WTC11 (cell line): ENCODE measurements around the gene P3R3URF.

Experiments used
- ATF1 ChIP-seq: sonication (generic); formaldehyde crosslinking; IDR thresholded peaks from 2 replicates; pipeline ENCODE4 v1.8.1; 2023; ENCODE audit warnings: mild to moderate bottlenecking, moderate library complexity, missing genetic modification reagents
- FOXP1 ChIP-seq: sonication (generic); formaldehyde crosslinking; IDR thresholded peaks from 2 replicates; pipeline ENCODE4 v1.8.0; 2022; ENCODE audit warnings: missing genetic modification reagents, mild to moderate bottlenecking, moderate library complexity, borderline replicate concordance
- JAZF1 ChIP-seq: fragments of 250-450 bp; sonication (Bioruptor Pico); IDR thresholded peaks from 2 replicates; pipeline ENCODE4 v1.9.0; 2021; ENCODE audit warnings: moderate library complexity, mild to moderate bottlenecking, inconsistent platforms
- NR2C2 ChIP-seq: sonication (generic); formaldehyde crosslinking; IDR thresholded peaks from 2 replicates; pipeline ENCODE4 v1.8.0; 2022; ENCODE audit warnings: mild to moderate bottlenecking, missing genetic modification reagents
- SOX15 ChIP-seq: fragments of 250-450 bp; sonication (Bioruptor Pico); IDR thresholded peaks from 2 replicates; pipeline ENCODE4 v1.9.0; 2021; ENCODE audit warnings: mild to moderate bottlenecking
- ZNF121 ChIP-seq: sonication (generic); formaldehyde crosslinking; IDR thresholded peaks from 2 replicates; pipeline ENCODE4 v1.8.0; 2023; ENCODE audit warnings: missing genetic modification reagents
- ZNF232 ChIP-seq: sonication (generic); formaldehyde crosslinking; IDR thresholded peaks from 2 replicates; pipeline ENCODE4 v1.8.0; 2022; ENCODE audit warnings: mild to moderate bottlenecking, missing genetic modification reagents
- ZNF317 ChIP-seq: sonication (generic); formaldehyde crosslinking; IDR thresholded peaks from 2 replicates; pipeline ENCODE4 v1.8.1; 2023; ENCODE audit warnings: low read depth, mild to moderate bottlenecking, moderate library complexity, missing genetic modification reagents, borderline replicate concordance
- TF ChIP-seq, protein P1 (sequence below): fragments of 200-600 bp; IDR thresholded peaks from 2 replicates; pipeline ENCODE4 v1.8.0; 2022; ENCODE audit warnings: antibody characterized with exemption
- TF ChIP-seq, protein P2 (sequence below): sonication (generic); formaldehyde crosslinking; conservative IDR thresholded peaks from 2 replicates; pipeline ENCODE4 v1.8.1; 2022; ENCODE audit warnings: mild to moderate bottlenecking, missing genetic modification reagents
- TF ChIP-seq, protein P3 (sequence below): sonication (generic); formaldehyde crosslinking; IDR thresholded peaks from 2 replicates; pipeline ENCODE4 v1.8.1; 2022; ENCODE audit warnings: low read depth, missing genetic modification reagents, borderline replicate concordance
- TF ChIP-seq, protein P4 (sequence below): sonication (generic); formaldehyde crosslinking; IDR thresholded peaks from 2 replicates; pipeline ENCODE4 v1.8.1; 2022; ENCODE audit warnings: mild to moderate bottlenecking, moderate library complexity, missing genetic modification reagents
- TF ChIP-seq, protein P5 (sequence below): sonication (generic); formaldehyde crosslinking; IDR thresholded peaks from 2 replicates; pipeline ENCODE4 v1.8.0; 2023; ENCODE audit warnings: missing genetic modification reagents
- TF ChIP-seq, protein P6 (sequence below): sonication (generic); formaldehyde crosslinking; IDR thresholded peaks from 2 replicates; pipeline ENCODE4 v1.8.0; 2022; ENCODE audit warnings: mild to moderate bottlenecking, missing genetic modification reagents

DNA sequence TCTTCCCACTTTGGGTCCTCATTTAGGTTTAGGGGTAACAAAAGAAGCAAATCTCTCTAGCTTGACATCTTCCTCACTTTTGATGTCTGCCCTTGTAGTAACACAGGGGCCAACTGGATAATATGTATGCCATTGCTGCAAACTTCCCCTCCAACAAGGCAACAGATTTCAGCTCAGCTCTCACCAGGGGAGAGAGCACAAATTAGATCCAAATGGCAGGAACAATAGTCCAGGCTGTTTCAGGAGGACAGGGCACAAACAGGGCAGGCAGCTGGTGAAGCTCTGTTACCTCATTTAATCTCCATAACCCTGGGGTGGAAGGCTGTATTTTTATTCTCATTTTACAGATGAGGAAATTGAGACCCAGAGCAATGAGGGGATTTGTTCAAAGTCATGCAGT lies 39.6 kb downstream of the P3R3URF start:
- TF ChIP-seq, protein P1, sequence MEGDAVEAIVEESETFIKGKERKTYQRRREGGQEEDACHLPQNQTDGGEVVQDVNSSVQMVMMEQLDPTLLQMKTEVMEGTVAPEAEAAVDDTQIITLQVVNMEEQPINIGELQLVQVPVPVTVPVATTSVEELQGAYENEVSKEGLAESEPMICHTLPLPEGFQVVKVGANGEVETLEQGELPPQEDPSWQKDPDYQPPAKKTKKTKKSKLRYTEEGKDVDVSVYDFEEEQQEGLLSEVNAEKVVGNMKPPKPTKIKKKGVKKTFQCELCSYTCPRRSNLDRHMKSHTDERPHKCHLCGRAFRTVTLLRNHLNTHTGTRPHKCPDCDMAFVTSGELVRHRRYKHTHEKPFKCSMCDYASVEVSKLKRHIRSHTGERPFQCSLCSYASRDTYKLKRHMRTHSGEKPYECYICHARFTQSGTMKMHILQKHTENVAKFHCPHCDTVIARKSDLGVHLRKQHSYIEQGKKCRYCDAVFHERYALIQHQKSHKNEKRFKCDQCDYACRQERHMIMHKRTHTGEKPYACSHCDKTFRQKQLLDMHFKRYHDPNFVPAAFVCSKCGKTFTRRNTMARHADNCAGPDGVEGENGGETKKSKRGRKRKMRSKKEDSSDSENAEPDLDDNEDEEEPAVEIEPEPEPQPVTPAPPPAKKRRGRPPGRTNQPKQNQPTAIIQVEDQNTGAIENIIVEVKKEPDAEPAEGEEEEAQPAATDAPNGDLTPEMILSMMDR = no peak
- TF ChIP-seq JAZF1 (CRISPR knock-in tag) = no peak
- TF ChIP-seq, protein P2, sequence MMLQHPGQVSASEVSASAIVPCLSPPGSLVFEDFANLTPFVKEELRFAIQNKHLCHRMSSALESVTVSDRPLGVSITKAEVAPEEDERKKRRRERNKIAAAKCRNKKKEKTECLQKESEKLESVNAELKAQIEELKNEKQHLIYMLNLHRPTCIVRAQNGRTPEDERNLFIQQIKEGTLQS (CRISPR knock-in tag) = no peak
- TF ChIP-seq, protein P3, sequence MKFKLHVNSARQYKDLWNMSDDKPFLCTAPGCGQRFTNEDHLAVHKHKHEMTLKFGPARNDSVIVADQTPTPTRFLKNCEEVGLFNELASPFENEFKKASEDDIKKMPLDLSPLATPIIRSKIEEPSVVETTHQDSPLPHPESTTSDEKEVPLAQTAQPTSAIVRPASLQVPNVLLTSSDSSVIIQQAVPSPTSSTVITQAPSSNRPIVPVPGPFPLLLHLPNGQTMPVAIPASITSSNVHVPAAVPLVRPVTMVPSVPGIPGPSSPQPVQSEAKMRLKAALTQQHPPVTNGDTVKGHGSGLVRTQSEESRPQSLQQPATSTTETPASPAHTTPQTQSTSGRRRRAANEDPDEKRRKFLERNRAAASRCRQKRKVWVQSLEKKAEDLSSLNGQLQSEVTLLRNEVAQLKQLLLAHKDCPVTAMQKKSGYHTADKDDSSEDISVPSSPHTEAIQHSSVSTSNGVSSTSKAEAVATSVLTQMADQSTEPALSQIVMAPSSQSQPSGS (CRISPR knock-in tag) = no peak
- no peak for TF ChIP-seq ZNF317
- TF ChIP-seq, protein P4, sequence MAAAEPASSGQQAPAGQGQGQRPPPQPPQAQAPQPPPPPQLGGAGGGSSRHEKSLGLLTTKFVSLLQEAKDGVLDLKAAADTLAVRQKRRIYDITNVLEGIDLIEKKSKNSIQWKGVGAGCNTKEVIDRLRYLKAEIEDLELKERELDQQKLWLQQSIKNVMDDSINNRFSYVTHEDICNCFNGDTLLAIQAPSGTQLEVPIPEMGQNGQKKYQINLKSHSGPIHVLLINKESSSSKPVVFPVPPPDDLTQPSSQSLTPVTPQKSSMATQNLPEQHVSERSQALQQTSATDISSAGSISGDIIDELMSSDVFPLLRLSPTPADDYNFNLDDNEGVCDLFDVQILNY (CRISPR knock-in tag) = no peak
- TF ChIP-seq ZNF121 (CRISPR knock-in tag) = no peak
- TF ChIP-seq, protein P5, sequence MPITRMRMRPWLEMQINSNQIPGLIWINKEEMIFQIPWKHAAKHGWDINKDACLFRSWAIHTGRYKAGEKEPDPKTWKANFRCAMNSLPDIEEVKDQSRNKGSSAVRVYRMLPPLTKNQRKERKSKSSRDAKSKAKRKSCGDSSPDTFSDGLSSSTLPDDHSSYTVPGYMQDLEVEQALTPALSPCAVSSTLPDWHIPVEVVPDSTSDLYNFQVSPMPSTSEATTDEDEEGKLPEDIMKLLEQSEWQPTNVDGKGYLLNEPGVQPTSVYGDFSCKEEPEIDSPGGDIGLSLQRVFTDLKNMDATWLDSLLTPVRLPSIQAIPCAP (CRISPR knock-in tag) = no peak
- no peak for TF ChIP-seq FOXP1 (CRISPR knock-in tag)
- no peak for TF ChIP-seq NR2C2
- TF ChIP-seq, protein P6, sequence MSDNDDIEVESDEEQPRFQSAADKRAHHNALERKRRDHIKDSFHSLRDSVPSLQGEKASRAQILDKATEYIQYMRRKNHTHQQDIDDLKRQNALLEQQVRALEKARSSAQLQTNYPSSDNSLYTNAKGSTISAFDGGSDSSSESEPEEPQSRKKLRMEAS (CRISPR knock-in tag) = no peak
- TF ChIP-seq ATF1 (CRISPR knock-in tag) = no peak
- TF ChIP-seq ZNF232 (CRISPR knock-in tag) = no peak
- no peak for TF ChIP-seq SOX15 (CRISPR knock-in tag)
